NB4 (cell line): ENCODE data around the gene TMEM184C.

Source experiments
- DNase-seq: peaks from one replicate; pipeline ENCODE4 v3.0.0; 2010; ENCODE audit warnings: low read depth
- H3K4me3 ChIP-seq: one replicate; pipeline ENCODE4 v1.5.1; 2011; ENCODE audit warnings: mild to moderate bottlenecking, low read depth, low read length, moderate library complexity
- CTCF ChIP-seq: IDR thresholded peaks from one replicate; pipeline ENCODE4 v1.5.1; 2012; ENCODE audit warnings: low read depth, low read length
- MAX ChIP-seq: IDR thresholded peaks from 2 replicates; pipeline ENCODE4 v1.6.1; 2011; ENCODE audit warnings: low read depth, low read length
- MYC ChIP-seq: IDR thresholded peaks from 2 replicates; pipeline ENCODE4 v1.6.1; 2011; ENCODE audit warnings: low read depth, low read length
- POLR2A ChIP-seq: IDR thresholded peaks from 2 replicates; pipeline ENCODE4 v1.6.1; 2011; ENCODE audit warnings: mild to moderate bottlenecking; ENCODE audit not compliant: insufficient read length; ENCODE audit errors: extremely low read depth

Gene TMEM184C

GRCh38 chr4:147605499-147605898 lies 11.7 kb upstream of the TMEM184C start:
- no peak for DNase-seq
- H3K4me3 ChIP-seq: no peak overlapping the region
- TF ChIP-seq CTCF (no peak), POLR2A (no peak), MAX (no peak), MYC (no peak)

- TF ChIP-seq CTCF (no peak), POLR2A (no peak)
- DNase-seq: no peak
- no peak overlapping the region for H3K4me3 ChIP-seq
Measured at GRCh38 chr4:147607471-147607870, 9.7 kb upstream of the TMEM184C start.

GRCh38 chr4:147610686-147611085 lies 6.5 kb upstream of the TMEM184C start:
- no peak for TF ChIP-seq CTCF
- no peak for TF ChIP-seq MYC
- no peak for DNase-seq
- no peak overlapping the region for H3K4me3 ChIP-seq

GRCh38 chr4:147616849-147617172 lies 386 bp upstream of the TMEM184C start:
- no peak for DNase-seq
- no peak for TF ChIP-seq POLR2A
- no peak for TF ChIP-seq MAX
- no peak for TF ChIP-seq CTCF
- no peak for TF ChIP-seq MYC
- peak overlapping the region; percentile 98 for H3K4me3 ChIP-seq

- peak overlapping the region; percentile 98 for H3K4me3 ChIP-seq
- no peak for DNase-seq
- no peak for TF ChIP-seq POLR2A
- no peak for TF ChIP-seq CTCF
- TF ChIP-seq MAX: no peak
- TF ChIP-seq MYC: no peak
Measured at GRCh38 chr4:147617841-147618691, 869 bp downstream of the TMEM184C start.

- peak; percentile 15 for DNase-seq
- TF ChIP-seq POLR2A: no peak
- no peak for TF ChIP-seq CTCF
- TF ChIP-seq MAX: no peak
- no peak for TF ChIP-seq MYC
- no peak overlapping the region for H3K4me3 ChIP-seq
Measured at GRCh38 chr4:147620315-147620714, 3.1 kb downstream of the TMEM184C start.
